Activated T-cell treated with anti-CD3 and anti-CD28 coated beads, Interleukin-2, amount 50 U/mL, for 24 hours (primary cell): Measurements from ENCODE around the gene SLC19A1.

Experiments
- DNase-seq: peaks from one replicate; pipeline ENCODE4 v3.0.0-alpha.2; 2020
- H3K27ac Mint-ChIP-seq: 2 replicates; pipeline ENCODE4 v1.8.0; 2020; ENCODE audit warnings: mild to moderate bottlenecking, mixed read lengths
- H3K27me3 Mint-ChIP-seq: 2 replicates; pipeline ENCODE4 v1.8.0; 2020; ENCODE audit warnings: mixed read lengths
- H3K36me3 Mint-ChIP-seq: 2 replicates; pipeline ENCODE4 v1.8.0; 2020; ENCODE audit warnings: low read depth, mixed read lengths
- H3K4me1 Mint-ChIP-seq: 2 replicates; pipeline ENCODE4 v1.8.0; 2020; ENCODE audit warnings: low read depth, mixed read lengths
- H3K4me3 Mint-ChIP-seq: 2 replicates; pipeline ENCODE4 v1.8.0; 2020; ENCODE audit warnings: mild to moderate bottlenecking, moderate library complexity, mixed read lengths
- H3K9me3 Mint-ChIP-seq: 2 replicates; pipeline ENCODE4 v1.8.0; 2020; ENCODE audit warnings: mixed read lengths

Gene SLC19A1

DNA sequence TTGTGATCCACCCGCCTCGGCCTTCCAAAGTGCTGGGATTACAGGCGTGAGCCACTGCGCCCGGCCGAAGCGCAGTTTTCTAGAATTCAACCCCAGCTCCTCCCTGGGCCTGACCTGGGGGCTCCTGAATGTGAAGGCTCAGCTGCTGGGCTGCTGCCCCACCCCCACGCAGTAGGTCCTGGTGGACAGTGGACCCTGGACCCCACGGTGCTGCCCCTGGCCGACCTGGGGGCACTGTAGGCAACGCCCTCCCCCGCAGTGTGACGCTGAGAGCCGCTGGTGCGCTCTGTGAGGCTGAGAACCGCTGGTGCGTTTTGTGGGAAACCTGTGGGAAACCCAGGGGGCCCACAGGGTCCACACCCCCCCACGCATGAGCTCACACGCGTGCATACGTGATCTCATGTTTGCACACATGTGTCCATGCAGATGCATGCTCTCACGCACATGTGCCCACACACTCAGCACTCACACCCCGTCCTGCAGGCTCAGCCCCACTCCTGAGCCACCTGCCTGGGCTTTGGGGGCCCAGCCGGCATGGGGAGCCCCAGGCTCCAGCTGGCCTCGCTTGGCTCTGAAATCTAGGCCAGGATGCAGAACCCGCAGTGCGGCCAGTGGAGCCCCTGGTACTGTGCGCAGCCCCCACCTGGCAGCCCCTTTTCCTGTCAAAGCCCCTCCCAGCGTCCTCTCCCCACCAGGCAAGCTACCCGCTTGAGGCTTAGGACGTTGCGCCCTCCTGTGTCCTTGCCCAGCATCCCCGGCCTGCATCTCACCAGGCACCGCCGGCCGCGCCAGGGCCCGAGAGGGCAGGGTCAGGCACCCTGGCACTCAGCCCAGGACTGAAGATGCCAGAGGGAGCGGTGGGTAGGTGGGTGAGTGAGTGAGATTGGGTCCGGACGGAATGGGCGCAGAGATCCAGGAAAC, 69.5 kb downstream of the SLC19A1 start:
- no peak for DNase-seq
- peaks cover 18% of the 10 kb centered on the region for H3K4me1 Mint-ChIP-seq
- H3K9me3 Mint-ChIP-seq, result no peaks in the 10 kb centered on the region
- no peaks in the 10 kb centered on the region for H3K36me3 Mint-ChIP-seq
- no peaks in the 10 kb centered on the region for H3K27me3 Mint-ChIP-seq
- no peak overlapping the region for H3K27ac Mint-ChIP-seq
- no peak overlapping the region for H3K4me3 Mint-ChIP-seq

DNA sequence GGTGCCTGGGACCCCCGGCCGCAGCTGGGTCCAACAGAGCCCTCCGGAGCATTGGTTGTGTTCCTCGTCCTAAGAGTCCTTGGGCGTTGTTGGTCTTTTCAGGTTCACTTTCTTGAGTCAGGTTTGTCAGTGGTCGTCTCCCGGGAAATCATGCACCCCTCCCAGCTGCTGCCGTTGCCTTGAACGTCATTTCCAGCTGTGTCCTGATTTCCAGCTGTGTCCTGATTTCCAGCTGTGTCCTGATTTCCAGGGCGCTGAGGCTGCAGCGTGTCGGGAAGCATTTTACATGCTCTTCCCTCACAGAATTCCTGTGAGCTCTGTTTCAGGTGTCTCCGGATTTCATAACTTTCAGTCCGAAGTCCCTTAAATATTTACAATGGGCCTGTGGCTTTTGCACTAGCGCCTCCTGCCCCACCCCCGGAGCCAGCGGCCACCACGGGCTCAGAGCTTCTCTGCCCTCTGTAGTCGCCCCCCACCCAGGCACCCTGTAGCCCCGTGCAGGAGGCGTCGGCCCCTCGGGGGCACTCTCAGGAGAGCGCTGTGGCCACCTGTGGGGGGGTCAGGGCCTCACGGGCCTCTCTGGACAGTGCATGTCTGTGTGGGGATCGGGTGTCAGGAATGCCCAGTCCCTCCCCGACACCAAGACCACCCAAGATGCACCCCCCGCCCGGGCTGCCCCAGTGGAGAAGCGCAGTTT, 70.6 kb downstream of the SLC19A1 start:
- H3K27ac Mint-ChIP-seq, result no peak overlapping the region
- H3K4me3 Mint-ChIP-seq, result no peak overlapping the region
- no peak for DNase-seq
- no peaks in the 10 kb centered on the region for H3K9me3 Mint-ChIP-seq
- no peaks in the 10 kb centered on the region for H3K36me3 Mint-ChIP-seq
- H3K4me1 Mint-ChIP-seq, result peaks cover 18% of the 10 kb centered on the region
- no peaks in the 10 kb centered on the region for H3K27me3 Mint-ChIP-seq

DNA sequence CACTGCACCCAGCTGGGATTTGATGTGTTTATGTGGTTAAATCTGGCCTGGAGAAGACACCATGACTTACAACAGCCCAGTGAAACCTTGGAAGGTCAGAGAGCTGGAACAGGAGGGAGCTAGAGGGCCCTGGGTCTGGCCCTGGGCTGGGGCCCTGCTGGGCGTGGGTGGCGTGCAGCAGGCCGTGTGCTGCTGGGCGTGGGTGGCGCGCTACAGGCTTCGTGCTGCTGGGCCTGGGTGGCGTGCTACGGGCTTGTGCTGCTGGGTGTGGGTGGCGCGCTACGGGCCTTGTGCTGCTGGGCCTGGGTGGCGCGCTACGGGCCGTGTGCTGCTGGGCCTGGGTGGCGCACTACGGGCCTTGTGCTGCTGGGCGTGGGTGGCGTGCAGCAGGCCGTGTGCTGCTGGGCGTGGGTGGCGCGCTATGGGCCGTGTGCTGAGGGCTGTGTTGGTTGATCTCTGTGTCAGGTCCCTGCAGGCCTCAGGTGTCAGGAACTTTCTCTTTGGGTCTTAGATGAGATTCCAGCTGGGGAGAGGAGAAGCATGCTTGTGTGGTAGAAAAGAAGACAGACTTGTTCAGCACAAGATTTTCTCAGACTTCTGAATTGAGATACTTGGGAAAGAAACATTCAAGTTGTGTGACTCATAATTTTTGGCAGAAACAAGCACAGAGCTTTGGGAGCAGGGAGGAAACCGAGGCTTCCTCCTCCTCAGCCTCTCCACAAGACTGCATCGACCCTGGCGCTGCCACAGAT, 71.3 kb downstream of the SLC19A1 start:
- no peaks in the 10 kb centered on the region for H3K27me3 Mint-ChIP-seq
- peak overlapping the region; percentile 76 for H3K27ac Mint-ChIP-seq
- H3K9me3 Mint-ChIP-seq, result no peaks in the 10 kb centered on the region
- H3K36me3 Mint-ChIP-seq, result no peaks in the 10 kb centered on the region
- H3K4me1 Mint-ChIP-seq, result peaks cover 15% of the 10 kb centered on the region
- no peak overlapping the region for H3K4me3 Mint-ChIP-seq
- DNase-seq, result peak; percentile 49

- peaks cover 15% of the 10 kb centered on the region for H3K4me1 Mint-ChIP-seq
- H3K9me3 Mint-ChIP-seq, result no peaks in the 10 kb centered on the region
- no peak for DNase-seq
- H3K4me3 Mint-ChIP-seq, result no peak overlapping the region
- no peaks in the 10 kb centered on the region for H3K36me3 Mint-ChIP-seq
- no peak overlapping the region for H3K27ac Mint-ChIP-seq
- no peaks in the 10 kb centered on the region for H3K27me3 Mint-ChIP-seq
These were observed 72.1 kb downstream of the SLC19A1 start for GRCh38 chr21:45470087-45470515.

DNA sequence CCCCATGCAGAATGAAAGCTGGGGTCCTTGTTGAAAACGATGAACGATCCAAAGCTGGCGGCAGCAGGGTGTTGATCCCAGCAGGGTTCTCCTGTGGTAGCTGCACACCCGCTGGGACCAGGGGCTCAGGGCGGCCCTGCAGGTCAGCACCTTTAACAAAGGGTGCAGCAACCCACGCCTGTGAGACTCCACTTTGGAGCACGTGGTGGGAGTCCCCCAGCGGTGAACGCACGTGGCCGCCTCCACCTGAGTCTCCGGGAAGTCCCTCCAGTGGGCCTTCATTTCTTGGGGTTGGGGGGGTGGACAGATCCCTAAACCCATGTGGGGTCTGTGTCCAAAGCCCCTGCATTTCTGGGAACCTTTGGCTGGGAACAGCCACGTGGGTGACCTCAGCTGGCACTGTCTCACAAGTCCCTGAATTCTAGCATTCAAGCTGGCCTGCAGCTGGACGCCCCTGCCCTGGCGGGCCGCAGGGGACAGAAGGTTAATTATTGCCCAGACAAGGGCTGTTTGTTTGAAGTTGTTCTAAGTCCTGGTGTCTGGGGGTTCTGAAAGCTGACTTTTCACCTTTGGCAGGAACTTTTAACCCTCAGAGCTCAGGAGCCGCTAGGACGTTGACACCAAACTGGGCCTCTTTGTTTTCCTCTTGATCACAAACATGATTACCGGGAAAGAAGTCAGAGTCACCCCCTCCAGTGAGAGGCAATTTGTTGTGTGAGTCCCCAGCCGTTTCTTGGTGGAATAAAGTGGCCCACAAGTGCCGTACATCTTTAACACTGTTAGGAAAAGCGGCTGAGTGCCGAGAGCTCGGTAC, 72.8 kb downstream of the SLC19A1 start:
- H3K27ac Mint-ChIP-seq, result no peak overlapping the region
- H3K4me1 Mint-ChIP-seq, result peaks cover 15% of the 10 kb centered on the region
- no peak overlapping the region for H3K4me3 Mint-ChIP-seq
- no peak for DNase-seq
- H3K27me3 Mint-ChIP-seq, result no peaks in the 10 kb centered on the region
- no peaks in the 10 kb centered on the region for H3K36me3 Mint-ChIP-seq
- H3K9me3 Mint-ChIP-seq, result no peaks in the 10 kb centered on the region

DNA sequence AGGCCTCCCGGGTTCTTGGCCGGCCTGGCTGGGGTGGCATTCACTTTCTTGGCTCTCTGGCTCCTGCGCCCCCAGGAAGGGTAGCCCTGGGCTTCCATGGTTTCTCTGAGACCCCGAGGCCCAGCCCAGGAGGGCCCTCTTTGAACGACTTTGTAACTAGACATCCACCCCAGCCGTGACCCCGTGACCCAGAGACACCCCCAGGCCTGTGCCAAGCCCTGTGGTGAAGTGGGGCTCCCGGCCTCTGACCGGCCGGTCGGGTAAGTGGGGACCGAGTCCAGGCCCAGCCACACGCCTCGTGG, 73.3 kb downstream of the SLC19A1 start:
- H3K4me3 Mint-ChIP-seq, result no peak overlapping the region
- DNase-seq, result no peak
- no peaks in the 10 kb centered on the region for H3K9me3 Mint-ChIP-seq
- no peaks in the 10 kb centered on the region for H3K36me3 Mint-ChIP-seq
- H3K27ac Mint-ChIP-seq, result no peak overlapping the region
- peaks cover 15% of the 10 kb centered on the region for H3K4me1 Mint-ChIP-seq
- no peaks in the 10 kb centered on the region for H3K27me3 Mint-ChIP-seq

GRCh38 chr21:45468051-45468970, 73.9 kb downstream of the SLC19A1 start:
- DNase-seq, result no peak

GRCh38 chr21:45467221-45467779, 74.9 kb downstream of the SLC19A1 start:
- no peak overlapping the region for H3K4me3 Mint-ChIP-seq
- peaks cover 15% of the 10 kb centered on the region for H3K4me1 Mint-ChIP-seq
- no peaks in the 10 kb centered on the region for H3K36me3 Mint-ChIP-seq
- no peak overlapping the region for H3K27ac Mint-ChIP-seq
- DNase-seq, result no peak
- peaks cover 3% of the 10 kb centered on the region for H3K27me3 Mint-ChIP-seq
- peaks cover under 1% of the 10 kb centered on the region for H3K9me3 Mint-ChIP-seq

More at GRCh38 chr21:45468051-45468970, 73.9 kb downstream of the SLC19A1 start:
- peaks cover 2% of the 10 kb centered on the region for H3K27me3 Mint-ChIP-seq
- H3K27ac Mint-ChIP-seq, result no peak overlapping the region
- H3K4me3 Mint-ChIP-seq, result no peak overlapping the region
- H3K36me3 Mint-ChIP-seq, result no peaks in the 10 kb centered on the region
- H3K9me3 Mint-ChIP-seq, result no peaks in the 10 kb centered on the region
- peaks cover 15% of the 10 kb centered on the region for H3K4me1 Mint-ChIP-seq

DNA sequence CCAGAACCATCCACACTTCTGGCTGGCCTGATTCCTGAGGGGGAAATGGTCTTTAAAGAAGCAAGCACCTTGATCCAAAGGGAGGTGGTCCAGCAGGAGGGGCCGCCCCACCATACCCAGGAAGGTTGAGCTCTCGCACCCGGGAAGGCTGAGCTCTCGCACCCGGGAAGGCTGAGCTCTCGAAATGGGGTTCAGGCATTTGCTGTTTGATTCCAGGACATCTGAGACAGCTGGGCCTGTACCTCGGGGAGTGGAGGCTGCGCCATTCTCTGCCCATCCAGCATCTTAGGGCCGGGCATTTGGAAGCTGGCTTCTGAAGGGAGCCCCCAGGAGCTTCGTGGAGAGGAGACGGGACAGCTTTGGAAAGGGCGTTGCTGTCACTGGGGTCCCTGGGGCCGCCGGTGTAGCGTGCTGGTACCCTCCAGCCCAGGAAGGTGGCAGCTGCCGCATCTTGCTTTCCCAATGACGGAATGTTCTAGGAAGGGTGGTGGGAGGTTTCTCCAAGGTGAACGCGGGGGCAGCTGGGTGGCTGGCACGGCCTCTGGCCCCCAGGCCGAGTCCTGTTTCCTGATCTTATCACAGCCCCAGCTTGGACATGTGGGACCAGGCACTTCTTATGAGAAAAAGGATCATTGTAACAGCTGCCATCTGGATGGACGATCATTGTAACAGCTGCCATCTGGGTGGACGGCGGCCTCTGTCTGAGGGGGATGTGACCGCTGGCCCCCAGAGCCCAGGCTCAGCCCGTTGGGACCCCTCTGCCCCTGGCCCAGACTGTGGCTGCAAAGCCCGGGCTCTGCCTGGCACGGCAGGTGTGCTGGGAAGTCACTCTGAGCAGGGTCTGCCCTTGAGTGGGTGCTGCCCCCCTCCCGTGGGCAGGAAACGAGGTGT, 75.7 kb downstream of the SLC19A1 start:
- Mint-ChIP-seq H3K4me3 (no peak overlapping the region), H3K9me3 (peaks cover 4% of the 10 kb centered on the region), H3K27ac (no peak overlapping the region), H3K27me3 (peaks cover 3% of the 10 kb centered on the region), H3K36me3 (no peaks in the 10 kb centered on the region), H3K4me1 (peaks cover 14% of the 10 kb centered on the region)
- DNase-seq, result no peak

- no peak overlapping the region for H3K4me3 Mint-ChIP-seq
- peaks cover 3% of the 10 kb centered on the region for H3K27me3 Mint-ChIP-seq
- no peak overlapping the region for H3K27ac Mint-ChIP-seq
- H3K36me3 Mint-ChIP-seq, result no peaks in the 10 kb centered on the region
- DNase-seq, result no peak
- peaks cover 6% of the 10 kb centered on the region for H3K4me1 Mint-ChIP-seq
- peaks cover 4% of the 10 kb centered on the region for H3K9me3 Mint-ChIP-seq
These were observed 76.5 kb downstream of the SLC19A1 start for GRCh38 chr21:45465611-45466329.

DNA sequence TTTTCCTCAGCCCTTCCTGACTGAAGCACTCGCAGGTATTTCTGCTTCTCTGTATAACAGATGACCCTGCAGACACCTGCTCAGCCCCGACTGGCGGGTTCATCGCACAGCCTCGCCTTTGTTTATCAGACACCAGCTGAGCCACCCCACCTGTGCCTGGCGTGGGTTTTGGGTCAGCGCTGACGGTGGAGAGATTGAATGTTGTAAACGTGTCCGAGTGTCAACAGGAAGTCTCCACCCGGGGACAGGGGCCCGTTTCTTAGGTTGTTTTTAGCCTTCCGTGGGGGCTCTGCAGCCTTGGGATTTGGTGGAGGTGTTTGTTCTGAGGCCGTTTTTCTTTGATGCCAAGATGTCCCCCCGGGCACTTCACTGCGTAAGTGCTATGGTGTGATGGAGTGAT, 77.1 kb downstream of the SLC19A1 start:
- DNase-seq, result no peak
- peaks cover 4% of the 10 kb centered on the region for H3K9me3 Mint-ChIP-seq
- H3K4me1 Mint-ChIP-seq, result peaks cover 3% of the 10 kb centered on the region
- no peak overlapping the region for H3K4me3 Mint-ChIP-seq
- H3K27me3 Mint-ChIP-seq, result peaks cover 3% of the 10 kb centered on the region
- H3K36me3 Mint-ChIP-seq, result no peaks in the 10 kb centered on the region
- H3K27ac Mint-ChIP-seq, result no peak overlapping the region

DNA sequence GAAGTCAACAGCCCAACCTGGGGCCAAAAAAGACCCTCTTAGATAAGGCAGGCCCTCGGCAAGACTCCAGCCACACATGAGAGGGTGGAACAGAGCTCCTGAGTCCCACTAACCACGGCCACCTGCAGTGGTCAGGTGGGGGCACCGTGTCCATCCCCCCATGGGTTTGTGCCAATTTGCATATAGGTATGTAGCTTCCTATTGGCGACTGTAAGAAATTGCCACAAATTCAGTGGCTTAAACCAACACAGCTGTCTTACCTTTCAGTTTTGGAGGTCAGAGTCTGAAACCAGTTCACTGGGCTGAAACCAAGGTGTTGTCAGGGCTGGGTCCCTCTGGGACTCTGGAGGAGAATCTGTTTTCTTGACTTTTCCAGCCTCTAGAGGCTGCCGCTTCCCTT, 77.9 kb downstream of the SLC19A1 start:
- Mint-ChIP-seq H3K27me3 (peaks cover 3% of the 10 kb centered on the region), H3K4me3 (no peak overlapping the region), H3K9me3 (peaks cover 4% of the 10 kb centered on the region), H3K4me1 (no peaks in the 10 kb centered on the region), H3K27ac (no peak overlapping the region), H3K36me3 (no peaks in the 10 kb centered on the region)
- no peak for DNase-seq
